HG03354 (cell line): ENCODE results near the gene CLCF1.
A peak's percentile ranks its signal among the peaks of the same experiment; 100 is the strongest.

Source experiments
- ATAC-seq: cut with Tn5 transposase; IDR thresholded peaks from one replicate; pipeline ENCODE4 v1.9.1; 2021; ENCODE audit warnings: mild to moderate bottlenecking; ENCODE audit not compliant: unreplicated experiment, poor library complexity, severe bottlenecking

The CLCF1 gene

GRCh38 chr11:67365736-67366444, 7.5 kb downstream of the CLCF1 start:
- no peak for ATAC-seq

- ATAC-seq = no peak
Measured at GRCh38 chr11:67364783-67365722, 8.3 kb downstream of the CLCF1 start.

- no peak for ATAC-seq
Measured at GRCh38 chr11:67364169-67364568, 9.2 kb downstream of the CLCF1 start.

- no peak for ATAC-seq
Measured at GRCh38 chr11:67357831-67358670, 15.3 kb downstream of the CLCF1 start.

DNA sequence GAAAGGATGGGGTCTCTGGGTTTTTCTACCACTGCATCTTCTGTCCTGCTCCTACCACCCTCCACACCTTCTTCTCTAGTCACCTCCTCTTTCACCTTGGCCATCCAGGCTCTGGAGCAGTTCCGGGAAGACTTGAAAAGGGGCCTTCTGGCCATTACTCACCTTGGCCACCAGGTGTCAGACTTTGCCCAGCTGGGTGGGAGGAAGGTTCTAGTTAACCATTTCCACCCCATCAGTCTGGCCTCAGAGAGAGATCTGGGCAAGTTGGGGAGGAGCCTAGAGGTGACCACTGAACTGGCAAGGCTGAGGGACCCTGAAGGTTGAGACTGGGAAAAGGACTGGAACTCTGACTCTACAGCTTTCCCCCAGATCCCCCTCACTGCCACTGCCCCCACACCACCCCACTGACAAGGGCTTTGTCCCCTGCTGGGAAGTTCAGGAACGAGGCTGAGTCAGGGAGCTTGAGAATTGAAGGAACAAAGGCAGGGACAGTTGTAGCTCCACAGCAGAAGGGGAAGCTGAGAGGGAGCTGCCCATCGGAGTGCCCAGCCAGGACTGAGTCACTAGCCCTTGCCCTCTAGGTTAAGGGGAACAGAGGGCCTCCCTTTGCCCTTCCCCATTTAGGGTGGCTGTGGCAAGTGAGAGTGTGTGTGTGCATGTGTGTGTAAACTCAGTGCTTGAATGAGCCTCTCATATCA, 16.4 kb downstream of the CLCF1 start:
- ATAC-seq = peak; percentile 28

DNA sequence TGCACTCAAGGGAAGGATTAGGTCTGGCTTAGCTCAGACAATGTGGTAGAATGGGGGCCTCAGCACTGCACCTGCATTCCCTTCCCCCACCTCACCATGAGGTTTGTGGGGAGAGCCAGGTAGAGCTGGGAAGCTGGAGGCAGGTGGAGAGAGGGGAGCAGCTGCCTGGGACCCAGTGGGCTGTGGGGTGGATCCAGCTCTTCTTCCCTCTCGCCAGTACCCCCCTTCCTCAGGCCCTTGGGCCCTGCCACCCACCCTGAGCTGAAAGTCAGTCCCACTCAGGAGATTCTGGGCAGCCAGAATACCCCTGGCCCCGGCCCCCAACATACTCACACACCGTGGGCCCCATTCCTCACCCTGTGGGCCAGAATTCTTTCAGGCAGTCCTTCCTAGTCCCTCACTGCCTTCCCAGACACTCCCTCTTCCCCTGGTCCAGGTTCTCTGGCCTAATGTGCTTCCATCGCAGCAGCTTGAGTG, 17.0 kb downstream of the CLCF1 start:
- no peak for ATAC-seq

- ATAC-seq = no peak
Measured at GRCh38 chr11:67355794-67356386, 17.5 kb downstream of the CLCF1 start.

DNA sequence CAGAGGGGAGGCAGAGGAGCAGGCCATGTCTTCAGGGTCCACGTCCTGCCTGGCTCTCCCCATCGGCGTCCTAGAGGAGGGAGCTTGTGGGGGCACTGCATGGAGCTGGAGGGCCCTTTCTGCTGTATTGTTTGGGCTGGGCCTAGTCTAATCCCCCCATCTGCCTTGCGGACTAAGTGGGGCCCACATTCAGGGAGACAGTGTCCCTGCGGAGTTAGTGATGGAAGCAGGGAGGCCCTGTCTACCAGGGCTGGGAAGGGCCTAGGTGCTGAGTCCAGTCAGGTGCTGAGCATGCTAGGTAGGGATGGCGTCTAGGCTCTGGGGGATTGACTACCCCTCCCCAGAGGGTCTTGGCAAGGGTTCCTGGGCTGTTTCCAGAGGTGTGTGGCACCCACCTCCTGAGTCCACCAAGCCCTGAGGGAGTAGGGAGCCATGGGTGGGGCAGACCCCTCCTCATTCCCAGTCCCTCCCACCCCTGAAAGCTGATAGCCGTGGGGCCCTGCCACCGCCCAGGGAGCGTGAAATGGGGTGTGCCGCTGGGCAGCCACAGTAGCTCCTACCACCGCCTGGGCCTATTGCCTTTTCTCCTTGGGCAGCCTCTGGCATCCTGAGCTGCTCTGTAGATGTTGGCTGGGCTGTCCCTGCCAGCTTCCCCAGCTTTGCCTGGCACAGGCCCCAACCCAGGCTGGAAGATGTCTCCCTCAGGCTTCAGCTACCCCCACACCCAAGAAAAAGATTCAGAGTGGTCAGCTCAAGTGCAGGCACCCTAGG, 18.2 kb downstream of the CLCF1 start:
- ATAC-seq = no peak

DNA sequence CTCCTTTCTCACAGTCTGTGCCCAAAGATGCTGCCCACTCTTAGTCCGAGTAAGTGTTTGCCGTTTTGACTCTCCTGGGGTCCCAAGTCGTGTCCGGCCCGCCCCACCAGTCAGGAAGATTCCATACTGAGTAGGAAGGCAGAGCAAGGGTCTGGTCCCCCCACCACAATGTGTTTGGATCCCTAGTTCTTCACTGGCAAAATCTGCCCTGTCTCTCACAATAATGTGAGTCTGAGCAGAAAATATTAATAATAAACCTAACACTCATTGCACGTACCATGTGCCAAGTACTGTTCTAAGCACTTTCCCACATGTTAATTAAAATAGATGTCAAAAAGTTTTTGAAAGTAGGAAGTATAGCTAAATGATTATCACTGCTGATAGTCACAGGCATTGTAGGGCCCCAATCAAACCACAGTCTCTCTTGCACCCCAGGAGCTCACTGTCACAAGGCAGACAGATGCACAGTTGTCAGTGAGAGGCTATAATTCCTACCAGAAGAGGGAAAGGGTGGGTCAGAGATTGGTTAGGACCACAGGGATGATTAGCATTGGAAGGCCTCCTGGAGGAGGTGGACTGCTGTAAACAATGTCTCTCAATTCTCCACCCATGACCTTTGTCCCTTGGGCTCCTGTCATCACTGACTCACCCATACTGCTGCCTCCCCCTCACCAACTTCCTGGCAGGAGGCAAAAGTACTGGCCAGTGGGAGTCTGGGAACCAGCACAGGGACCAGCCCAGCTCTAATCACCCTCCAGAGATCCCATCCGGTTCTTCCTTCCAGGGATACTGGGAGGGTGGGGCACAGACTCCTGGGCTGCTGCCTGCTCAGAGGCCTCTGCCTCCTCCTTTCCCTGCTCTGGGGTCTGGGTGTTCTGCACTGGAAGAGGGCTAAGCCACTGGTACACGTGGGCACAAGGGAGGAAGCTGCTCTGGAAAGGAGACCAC, 19.0 kb downstream of the CLCF1 start:
- no peak for ATAC-seq

DNA sequence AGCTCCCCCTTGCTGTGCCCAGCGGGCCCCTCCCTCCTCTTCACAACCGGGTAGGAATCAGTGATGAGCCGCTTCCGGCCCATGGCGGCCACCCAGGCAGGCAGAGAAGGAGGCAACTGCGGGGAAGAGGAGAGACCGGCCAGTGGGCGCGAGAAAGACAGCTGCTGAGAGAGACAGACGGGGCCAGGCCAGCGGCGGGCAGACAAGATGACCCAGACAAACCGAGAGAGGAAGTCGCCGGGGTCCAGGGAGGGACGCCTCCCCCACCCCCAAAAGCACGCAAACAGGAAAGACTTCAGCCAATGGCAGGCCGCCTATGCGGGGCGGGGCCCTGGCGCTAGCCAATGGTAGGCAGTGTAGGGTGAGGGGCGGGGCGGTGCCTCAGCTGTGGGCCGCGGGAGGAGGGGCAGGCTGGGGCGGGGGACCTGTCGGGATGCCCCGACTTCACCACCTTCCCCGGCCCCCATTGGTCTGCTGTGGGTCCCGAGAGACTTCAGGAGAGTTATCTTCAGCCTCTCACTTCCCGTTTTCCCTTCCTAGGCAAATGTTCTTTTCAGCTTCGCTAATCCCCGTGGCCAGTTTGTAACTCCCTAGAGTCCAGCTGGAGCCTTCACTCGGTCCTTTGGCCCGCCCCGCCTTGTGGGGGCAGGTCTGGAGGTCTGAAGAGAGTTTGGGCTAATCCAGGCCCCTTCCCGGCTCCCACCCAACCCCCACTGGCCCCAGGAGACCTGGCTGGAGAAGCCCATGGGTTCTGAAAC, 19.9 kb downstream of the CLCF1 start, which contains the start of gene POLD4:
POLD4 (minus strand) TSS at position 230 of the 758 bp plus-strand sequence; CDS start at position 83, 147 bp downstream.
- peak; percentile 71 for ATAC-seq

DNA sequence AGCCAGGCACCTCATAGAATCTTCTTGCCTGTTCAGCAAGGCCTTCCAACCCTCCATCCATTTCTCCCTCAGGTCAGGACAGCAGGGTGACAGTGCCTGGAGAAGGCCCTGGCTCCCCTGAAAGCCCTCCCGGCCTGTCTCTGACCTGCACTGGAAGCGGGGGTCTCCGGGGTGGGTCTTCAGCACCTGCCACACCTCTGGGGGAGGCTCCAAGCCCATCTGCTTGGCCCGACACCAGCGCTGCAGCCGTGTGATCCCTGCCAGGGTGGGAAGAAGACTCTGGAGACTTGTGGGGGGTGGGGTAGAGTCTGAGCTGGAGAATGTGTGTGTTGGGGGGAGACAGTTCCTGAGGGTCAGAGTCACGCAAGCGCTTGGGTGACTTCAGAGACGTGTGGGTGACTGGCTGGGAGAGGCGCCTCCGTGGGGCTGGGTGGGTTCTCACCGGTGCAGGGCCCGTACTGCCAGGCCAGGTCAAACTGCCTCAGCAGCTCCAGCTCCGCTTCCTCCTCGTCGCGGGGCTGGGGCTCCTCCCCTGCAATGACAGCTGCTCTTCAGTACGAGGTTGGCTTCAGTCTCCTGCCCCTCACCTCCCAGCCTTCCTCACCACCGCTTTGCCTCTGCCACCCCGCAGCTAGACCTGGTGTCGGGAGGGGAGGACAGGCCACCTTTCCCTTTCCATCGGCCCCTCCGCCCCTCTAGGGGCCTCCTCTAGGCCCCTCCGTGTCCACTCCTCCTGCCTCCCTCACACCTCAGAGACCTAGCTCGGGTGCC, 20.7 kb downstream of the CLCF1 start:
- peak; percentile 23 for ATAC-seq

DNA sequence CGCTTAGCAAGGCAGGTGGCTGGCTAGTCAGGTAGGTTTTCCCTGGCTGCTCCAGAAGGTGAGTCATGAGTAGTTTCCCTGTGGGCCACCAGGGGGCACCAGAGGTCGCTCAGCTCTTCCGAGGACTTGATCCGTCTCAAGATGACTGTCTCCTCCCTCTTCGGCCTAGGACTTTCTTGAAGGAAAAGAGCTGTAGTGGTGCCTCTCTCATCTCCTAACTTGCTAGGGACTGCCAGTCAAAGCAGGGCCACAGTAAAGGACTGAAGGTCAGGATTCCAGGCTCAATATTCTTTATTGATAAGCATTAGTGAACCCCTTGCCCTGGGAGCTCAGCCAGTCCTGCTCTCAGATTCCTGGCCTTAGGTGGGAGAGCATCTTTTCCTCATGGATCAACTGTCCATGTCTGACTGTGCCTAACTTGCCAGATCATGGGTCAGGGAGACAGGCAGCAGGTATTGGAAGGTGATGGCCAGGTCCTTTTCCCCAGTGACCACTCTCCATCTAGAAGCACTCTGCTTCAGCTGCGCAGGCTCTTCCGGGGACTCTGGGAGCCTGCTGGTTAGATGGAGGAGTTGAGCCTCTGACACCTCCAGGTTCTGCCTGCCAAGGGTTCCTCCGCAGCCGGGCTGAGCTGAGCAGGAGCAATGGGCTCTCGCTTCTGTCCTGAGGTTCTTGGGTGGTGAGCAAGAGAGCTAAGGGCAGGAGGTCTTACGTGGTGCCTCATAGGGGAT, 22.0 kb downstream of the CLCF1 start:
- ATAC-seq = no peak

GRCh38 chr11:67349928-67350465, 23.4 kb downstream of the CLCF1 start:
- ATAC-seq = no peak

GRCh38 chr11:67349457-67349856, 23.9 kb downstream of the CLCF1 start:
- no peak for ATAC-seq

DNA sequence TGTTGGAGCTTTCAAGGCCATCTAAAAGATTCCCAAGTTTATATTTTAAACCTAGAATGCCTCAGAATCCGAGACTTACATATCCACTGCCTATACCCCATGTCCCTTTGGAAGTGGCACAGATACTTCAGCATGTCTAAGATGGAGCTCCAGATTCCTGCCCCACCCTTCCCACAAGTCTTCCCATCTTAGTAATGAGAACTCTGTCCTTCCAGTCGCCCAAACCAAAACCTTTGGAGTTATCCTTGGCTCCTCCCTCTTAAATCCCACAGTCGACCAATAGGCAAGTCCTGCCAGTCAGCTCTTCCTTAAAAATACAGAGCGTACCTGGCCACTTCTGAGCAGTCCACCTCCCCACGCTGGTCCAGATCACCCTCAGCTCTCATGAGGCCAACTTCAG, 24.4 kb downstream of the CLCF1 start:
- no peak for ATAC-seq
